Thymus (tissue), 11 donors: ENCODE measurements around the gene BCAS4. TPM values are rescaled to one million over a fixed set of nuclear protein-coding genes. Genes with fewer than 3 reads are reported as not detected.
"Not testable (repeated sequence)": the region's sequence is repeated elsewhere in the genome, so short reads cannot be mapped to it uniquely, and the experiment has no call there.

Experiments used
- DNase-seq, 9 donors: peaks; one replicate each; pipeline ENCODE4 v3.0.0-alpha.2; 2013; ENCODE audit warnings: low spot score in 9 of 9, low read depth in 6 of 9, missing footprints in 1 of 9
- H3K27ac ChIP-seq, 2 donors: one replicate each; pipeline ENCODE4 v1.5.1; 2013; ENCODE audit warnings: control low read depth in 1 of 2, low read depth in 1 of 2, low read length in 1 of 2, mild to moderate bottlenecking in 1 of 2, moderate library complexity in 1 of 2
- H3K27me3 ChIP-seq, 2 donors: one replicate each; pipeline ENCODE4 v1.5.1; 2013; ENCODE audit warnings: low read length in 1 of 2; ENCODE audit not compliant: control insufficient read depth in 2 of 2, insufficient read depth in 1 of 2
- H3K36me3 ChIP-seq, 2 donors: one replicate each; pipeline ENCODE4 v1.5.1; 2013; ENCODE audit warnings: low read length in 1 of 2, mild to moderate bottlenecking in 1 of 2, moderate library complexity in 1 of 2; ENCODE audit not compliant: control insufficient read depth in 2 of 2, insufficient read depth in 2 of 2
- H3K4me1 ChIP-seq, 2 donors: one replicate each; pipeline ENCODE4 v1.5.1; 2013; ENCODE audit warnings: low read length in 2 of 2; ENCODE audit not compliant: control insufficient read depth in 2 of 2, insufficient read depth in 2 of 2
- H3K4me3 ChIP-seq, 2 donors: one replicate each; pipeline ENCODE4 v1.5.1; 2013; ENCODE audit warnings: low read length in 2 of 2, control low read depth in 1 of 2, mild to moderate bottlenecking in 1 of 2
- H3K9me3 ChIP-seq, 2 donors: one replicate each; pipeline ENCODE4 v1.5.1; 2013; ENCODE audit warnings: low read length in 1 of 2, mild to moderate bottlenecking in 1 of 2; ENCODE audit not compliant: control insufficient read depth in 2 of 2, insufficient read depth in 1 of 2
- WGBS: extraction: QIAGEN DNeasy Blood & Tissue Kit; methylation state at CpG from one replicate; pipeline ENCODE4 v1.1.7; 2013; 5-methylcytosine and 5-hydroxymethylcytosine counted together
- polyA plus RNA-seq: library from polyadenylated mRNA; stranded (reverse); fragments of 200-250 nt; gene quantifications from one replicate; pipeline ENCODE4 v1.2.3, GENCODE V29; 2013
- total RNA-seq: library from RNA; stranded (reverse); fragments of 120-200 nt; gene quantifications from one replicate; pipeline ENCODE4 v1.2.4, GENCODE V29; 2013
- donor health status: healthy.

BCAS4 gene
- total and polyA plus RNA-seq, 2 donors: 14.5 to 17.5 TPM

DNA sequence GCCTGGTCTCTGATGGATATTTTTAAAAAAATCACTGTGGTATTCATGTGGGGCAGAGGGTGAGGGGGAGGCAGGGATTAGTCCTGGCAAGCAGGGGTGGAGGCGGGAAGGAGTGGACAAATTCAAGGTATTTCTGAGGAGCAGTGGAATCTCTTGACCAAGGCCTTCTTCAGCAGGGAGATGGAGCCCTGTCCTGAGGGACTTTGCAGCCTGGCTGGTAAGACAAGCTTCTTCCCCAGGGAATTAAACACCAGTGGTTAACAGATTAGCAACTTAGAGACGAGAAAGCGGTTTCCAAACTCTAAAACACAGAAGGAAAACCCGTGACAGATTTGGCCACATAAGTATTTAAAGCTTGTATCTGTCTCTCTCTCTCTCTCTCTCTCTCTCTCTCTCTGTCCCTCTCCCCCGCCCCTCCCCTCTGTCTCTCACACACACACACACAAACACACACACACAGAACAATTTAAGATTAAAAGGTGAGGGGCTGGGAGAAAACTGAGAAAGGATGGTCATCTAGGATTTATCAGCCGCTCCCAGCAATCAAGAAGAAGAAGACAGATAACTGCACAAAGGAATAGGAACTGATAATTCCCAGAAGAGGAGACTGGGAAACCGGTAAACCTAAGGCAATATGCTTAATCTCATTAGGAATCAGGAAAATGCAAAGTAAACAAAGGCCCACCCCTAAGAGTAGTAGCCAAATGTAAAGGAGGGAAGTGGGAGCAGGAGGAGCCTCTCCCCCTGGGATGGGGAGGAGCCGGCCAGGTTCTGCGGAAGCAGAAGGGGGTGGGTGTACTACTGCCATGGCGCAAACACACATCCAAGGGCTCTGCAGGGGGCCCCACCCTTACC is 27.7 kb upstream of the BCAS4 start:
- not testable (repeated sequence) for DNase-seq, H3K27me3 ChIP-seq, H3K4me3 ChIP-seq, H3K4me1 ChIP-seq, H3K36me3 ChIP-seq, H3K27ac ChIP-seq, H3K9me3 ChIP-seq
- WGBS: 88% methylated on average over 8 of the region's 10 CpGs

GRCh38 chr20:50768991-50769390 is 25.9 kb upstream of the BCAS4 start:
- not testable (repeated sequence) for H3K36me3 ChIP-seq, DNase-seq, H3K4me3 ChIP-seq, H3K27me3 ChIP-seq, H3K9me3 ChIP-seq, H3K4me1 ChIP-seq, H3K27ac ChIP-seq
- 40% methylated on average over 5 of the region's 7 CpGs for WGBS

GRCh38 chr20:50769551-50770085 is 25.2 kb upstream of the BCAS4 start:
- not testable (repeated sequence) for H3K4me3 ChIP-seq, DNase-seq, H3K36me3 ChIP-seq, H3K4me1 ChIP-seq, H3K27ac ChIP-seq, H3K9me3 ChIP-seq, H3K27me3 ChIP-seq
- WGBS: 95% methylated on average over 8 of the region's 12 CpGs

- DNase-seq, H3K4me1 ChIP-seq, H3K27ac ChIP-seq, H3K36me3 ChIP-seq, H3K27me3 ChIP-seq, H3K4me3 ChIP-seq, H3K9me3 ChIP-seq: not testable (repeated sequence)
- WGBS: 92% methylated on average over 4 of the region's 8 CpGs
Measured at GRCh38 chr20:50771419-50772080, 23.3 kb upstream of the BCAS4 start.

DNA sequence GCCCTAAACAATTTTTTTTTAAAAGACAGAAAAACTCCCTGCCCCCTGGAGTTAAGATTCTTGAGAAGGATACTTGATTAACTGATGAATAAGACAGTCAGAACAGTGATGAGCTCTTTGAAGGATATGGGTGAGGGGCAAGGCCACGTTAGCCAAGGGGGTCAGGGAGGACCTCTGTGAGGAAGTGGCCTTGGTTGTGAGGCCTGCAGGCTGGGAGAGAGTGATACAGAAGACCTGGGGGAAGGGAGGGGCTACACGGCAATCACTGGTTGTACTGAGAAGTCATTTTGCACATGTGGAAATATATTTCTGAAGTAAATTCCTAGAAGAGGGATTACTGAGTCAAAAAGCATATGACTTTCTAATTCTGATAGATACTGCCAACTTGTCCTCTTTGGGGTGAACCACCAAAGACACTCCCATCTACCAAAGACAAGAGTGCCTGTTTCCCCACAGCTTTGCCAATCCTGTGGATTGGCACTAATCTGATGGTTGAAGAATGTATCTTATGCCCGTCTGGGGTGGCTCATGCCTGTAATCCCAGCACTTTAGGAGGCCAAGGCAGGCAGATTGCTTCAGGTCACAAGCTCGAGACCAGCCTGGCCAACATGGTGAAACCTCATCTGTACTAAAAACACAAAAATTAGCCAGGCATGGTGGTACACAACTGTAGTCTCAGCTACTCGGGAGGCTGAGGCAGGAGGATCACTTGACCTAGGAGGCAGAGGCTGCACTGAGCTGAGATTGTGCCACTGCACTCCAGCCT is 22.3 kb upstream of the BCAS4 start:
- no peak overlapping the region for H3K27ac ChIP-seq
- H3K36me3 ChIP-seq: no peaks in the 10 kb centered on the region
- WGBS: 78% methylated on average over 5 of the region's 5 CpGs
- H3K9me3 ChIP-seq: no peaks in the 10 kb centered on the region
- H3K4me3 ChIP-seq: no peak overlapping the region
- no peaks in the 10 kb centered on the region for H3K4me1 ChIP-seq
- no peak for DNase-seq
- no peaks in the 10 kb centered on the region for H3K27me3 ChIP-seq

GRCh38 chr20:50774515-50774914 is 20.3 kb upstream of the BCAS4 start:
- no peak overlapping the region for H3K27ac ChIP-seq
- no peaks in the 10 kb centered on the region for H3K36me3 ChIP-seq
- H3K4me1 ChIP-seq: no peaks in the 10 kb centered on the region
- H3K9me3 ChIP-seq: peaks cover 0 to 2% of the 10 kb centered on the region in 2 donors
- DNase-seq: no peak
- H3K27me3 ChIP-seq: no peaks in the 10 kb centered on the region
- WGBS: 92% methylated on average over 3 of the region's 3 CpGs
- no peak overlapping the region for H3K4me3 ChIP-seq

- WGBS: 94% methylated on average over 8 of the region's 8 CpGs
- Histone ChIP-seq H3K27me3 (no peaks in the 10 kb centered on the region), H3K4me3 (no peak overlapping the region), H3K9me3 (peaks cover 0 to 2% of the 10 kb centered on the region in 2 donors), H3K27ac (no peak overlapping the region), H3K4me1 (no peaks in the 10 kb centered on the region), H3K36me3 (no peaks in the 10 kb centered on the region)
- DNase-seq: no peak
Measured at GRCh38 chr20:50776122-50776817, 18.6 kb upstream of the BCAS4 start.

GRCh38 chr20:50777373-50777772 is 17.5 kb upstream of the BCAS4 start:
- no peaks in the 10 kb centered on the region for H3K27me3 ChIP-seq
- WGBS: 89% methylated on average over 2 of the region's 2 CpGs
- no peaks in the 10 kb centered on the region for H3K4me1 ChIP-seq
- no peak overlapping the region for H3K4me3 ChIP-seq
- no peak overlapping the region for H3K27ac ChIP-seq
- peaks cover 0 to 2% of the 10 kb centered on the region in 2 donors for H3K9me3 ChIP-seq
- DNase-seq: no peak
- H3K36me3 ChIP-seq: no peaks in the 10 kb centered on the region
